Measurements from ENCODE around the gene MYO1H.

DNA sequence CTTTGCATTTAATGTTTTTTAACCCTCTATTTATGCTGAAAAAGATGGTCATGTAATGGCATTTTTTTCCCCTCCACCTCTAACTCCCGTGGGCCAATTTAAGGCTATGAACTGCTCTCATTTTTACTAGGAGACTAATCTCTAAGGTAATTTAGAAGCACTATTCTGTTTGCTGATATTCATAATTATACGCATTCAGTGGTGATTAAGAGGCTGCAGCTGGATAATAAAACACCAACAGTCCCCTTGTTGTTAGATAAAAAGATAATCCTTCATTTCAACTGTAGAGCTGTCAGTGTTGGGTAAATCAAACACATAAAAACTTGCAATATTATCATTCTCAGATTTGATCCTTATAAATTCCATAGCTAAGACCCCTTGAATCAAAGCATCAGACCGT is 8.9 kb downstream of the MYO1H start:
- no peak for TF ChIP-seq POLR2A (IDR thresholded peaks at IDR 0.05)
- TF ChIP-seq, protein P1, sequence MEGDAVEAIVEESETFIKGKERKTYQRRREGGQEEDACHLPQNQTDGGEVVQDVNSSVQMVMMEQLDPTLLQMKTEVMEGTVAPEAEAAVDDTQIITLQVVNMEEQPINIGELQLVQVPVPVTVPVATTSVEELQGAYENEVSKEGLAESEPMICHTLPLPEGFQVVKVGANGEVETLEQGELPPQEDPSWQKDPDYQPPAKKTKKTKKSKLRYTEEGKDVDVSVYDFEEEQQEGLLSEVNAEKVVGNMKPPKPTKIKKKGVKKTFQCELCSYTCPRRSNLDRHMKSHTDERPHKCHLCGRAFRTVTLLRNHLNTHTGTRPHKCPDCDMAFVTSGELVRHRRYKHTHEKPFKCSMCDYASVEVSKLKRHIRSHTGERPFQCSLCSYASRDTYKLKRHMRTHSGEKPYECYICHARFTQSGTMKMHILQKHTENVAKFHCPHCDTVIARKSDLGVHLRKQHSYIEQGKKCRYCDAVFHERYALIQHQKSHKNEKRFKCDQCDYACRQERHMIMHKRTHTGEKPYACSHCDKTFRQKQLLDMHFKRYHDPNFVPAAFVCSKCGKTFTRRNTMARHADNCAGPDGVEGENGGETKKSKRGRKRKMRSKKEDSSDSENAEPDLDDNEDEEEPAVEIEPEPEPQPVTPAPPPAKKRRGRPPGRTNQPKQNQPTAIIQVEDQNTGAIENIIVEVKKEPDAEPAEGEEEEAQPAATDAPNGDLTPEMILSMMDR (IDR thresholded peaks at IDR 0.05), result no peak

All from uterus (tissue), 2 donors.